GM18519 (cell line): ENCODE data around the gene ZNF532.

Experiments used
- ATAC-seq: cut with Tn5 transposase; IDR thresholded peaks from one replicate; pipeline ENCODE4 v1.9.1; 2021; ENCODE audit warnings: mild to moderate bottlenecking, moderate library complexity; ENCODE audit not compliant: unreplicated experiment, low FRiP score

Gene ZNF532

GRCh38 chr18:58996131-58996641 is 131.5 kb downstream of the ZNF532 start:
- no peak for ATAC-seq

GRCh38 chr18:58996696-58997095 is 132.0 kb downstream of the ZNF532 start:
- no peak for ATAC-seq

DNA sequence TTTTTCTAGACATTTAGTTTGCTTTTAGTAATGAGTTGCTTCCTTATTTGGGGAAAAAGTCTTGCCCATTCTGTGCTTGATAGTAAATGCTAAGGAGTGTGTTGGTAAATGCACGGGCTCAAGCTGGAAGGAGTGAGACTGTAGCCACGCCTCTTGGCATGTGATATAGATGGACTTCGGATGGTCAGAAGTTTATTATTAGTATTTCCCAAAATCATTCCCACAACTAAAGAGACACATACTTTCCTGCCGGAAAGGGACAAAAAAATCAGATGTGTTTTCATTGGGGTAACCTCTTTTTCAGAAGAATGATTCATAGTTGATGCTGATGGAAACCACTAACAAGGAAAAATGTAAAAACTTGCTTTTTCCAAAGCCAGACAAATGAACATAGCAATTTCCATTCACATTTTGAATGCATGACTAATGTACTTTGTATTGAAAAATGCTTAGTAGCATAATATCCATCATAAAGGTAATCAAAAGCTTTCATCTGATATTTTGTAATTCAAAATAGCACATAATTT is 133.2 kb downstream of the ZNF532 start:
- ATAC-seq: no peak

DNA sequence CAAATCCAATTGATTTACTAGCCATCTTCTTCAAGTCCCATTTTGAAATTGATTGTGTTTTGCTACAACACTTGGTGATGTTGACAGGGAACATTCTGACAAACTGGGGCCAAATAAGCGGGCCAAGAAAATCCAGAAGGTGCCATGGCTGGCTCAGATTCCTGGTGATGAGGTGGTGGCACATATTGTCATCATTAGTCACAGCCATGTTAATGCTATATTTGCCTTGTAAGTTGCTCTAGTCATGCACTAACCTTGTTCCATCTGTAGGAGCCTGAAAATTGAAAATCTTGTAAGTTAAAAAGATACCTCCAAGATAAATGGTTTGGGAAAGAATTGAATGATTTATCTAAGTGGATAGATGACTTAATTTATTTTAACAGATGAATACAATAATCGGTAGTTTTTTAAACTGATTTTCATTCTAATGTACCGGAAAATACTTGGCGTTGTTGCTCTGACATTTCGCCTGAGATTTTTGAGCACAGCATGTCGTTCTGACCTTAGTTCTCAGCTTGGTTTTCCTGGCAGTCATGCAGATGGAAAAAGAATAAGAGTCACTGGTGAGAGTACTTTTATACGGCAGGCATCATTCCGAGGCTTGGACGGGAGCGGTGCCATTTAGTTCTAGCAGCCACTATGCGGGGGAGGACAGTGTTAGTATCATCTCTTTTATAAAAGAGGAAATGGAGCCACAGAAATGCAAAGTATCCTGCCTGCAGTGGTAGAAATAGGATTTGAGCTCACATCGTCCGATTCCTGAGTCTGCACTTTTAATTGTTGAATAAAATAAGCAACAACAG is 133.9 kb downstream of the ZNF532 start:
- ATAC-seq: peak; percentile 58

DNA sequence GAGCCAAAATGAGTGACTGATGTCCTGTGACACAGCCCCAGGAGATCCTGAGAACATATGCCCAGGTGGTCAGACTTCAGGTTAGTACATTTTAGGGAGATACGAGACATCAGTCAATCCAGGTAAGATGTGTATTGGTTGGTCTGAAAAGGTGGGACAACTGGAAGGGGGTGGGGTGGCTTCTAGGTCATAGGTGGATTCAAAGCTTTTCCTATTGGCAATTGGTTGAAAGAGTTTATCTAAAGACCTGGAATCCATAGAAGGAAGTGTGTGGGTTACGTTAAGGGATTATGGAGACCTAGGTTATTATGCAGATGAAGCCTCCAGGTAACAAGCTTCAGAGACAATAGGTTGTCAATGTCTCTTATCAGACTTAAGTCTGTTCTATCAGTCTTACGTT is 136.5 kb downstream of the ZNF532 start:
- ATAC-seq: no peak

GRCh38 chr18:59001721-59002120 is 137.0 kb downstream of the ZNF532 start:
- no peak for ATAC-seq

DNA sequence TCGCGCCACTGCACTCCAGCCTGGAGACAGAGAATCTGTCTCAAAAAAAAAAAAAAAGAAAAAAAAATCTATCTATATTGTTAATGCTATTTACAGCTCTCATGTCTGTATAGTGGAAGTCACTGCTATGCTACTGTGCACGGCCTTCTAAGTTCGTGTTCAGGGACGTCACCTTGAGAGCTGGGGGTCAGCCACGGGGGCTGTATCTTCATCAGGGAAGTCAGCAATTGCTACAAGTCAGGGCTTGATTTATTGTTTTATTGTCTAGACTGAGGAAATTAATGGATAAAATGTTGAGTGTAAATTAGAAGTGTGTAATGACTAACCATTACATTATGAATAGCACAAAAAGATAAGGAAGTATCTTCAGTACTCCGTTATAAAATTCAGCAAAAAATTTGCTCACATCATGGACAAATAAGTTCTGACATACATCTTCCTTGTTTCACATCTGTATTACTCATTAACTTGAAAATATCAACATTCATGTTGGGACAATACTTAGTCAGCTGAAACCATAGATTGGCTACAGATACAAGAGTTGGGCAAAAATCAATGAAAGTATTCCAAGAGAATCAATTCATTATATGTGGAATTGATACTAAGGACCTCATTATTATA is 138.4 kb downstream of the ZNF532 start:
- no peak for ATAC-seq

DNA sequence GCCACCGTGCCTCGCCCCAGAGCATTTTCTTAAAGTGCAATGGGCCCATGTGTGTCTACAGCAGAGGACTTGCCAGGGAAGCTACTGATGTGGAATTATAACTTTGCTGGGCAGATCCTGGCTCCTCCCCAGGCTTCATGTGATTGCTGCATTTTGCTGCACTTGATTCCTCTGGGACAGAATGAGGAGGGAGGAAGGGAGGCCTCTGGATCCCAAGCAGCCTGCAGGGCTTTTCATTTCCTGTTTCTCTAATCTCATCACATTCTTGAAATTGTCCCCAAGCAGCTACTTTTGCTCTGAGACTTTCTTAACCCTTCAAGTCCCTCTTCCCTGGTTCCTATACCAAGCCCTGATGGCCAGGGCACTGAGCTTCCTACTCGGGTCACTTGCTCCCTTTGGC is 140.6 kb downstream of the ZNF532 start:
- no peak for ATAC-seq

GRCh38 chr18:59006461-59007067 is 141.9 kb downstream of the ZNF532 start:
- ATAC-seq: no peak

DNA sequence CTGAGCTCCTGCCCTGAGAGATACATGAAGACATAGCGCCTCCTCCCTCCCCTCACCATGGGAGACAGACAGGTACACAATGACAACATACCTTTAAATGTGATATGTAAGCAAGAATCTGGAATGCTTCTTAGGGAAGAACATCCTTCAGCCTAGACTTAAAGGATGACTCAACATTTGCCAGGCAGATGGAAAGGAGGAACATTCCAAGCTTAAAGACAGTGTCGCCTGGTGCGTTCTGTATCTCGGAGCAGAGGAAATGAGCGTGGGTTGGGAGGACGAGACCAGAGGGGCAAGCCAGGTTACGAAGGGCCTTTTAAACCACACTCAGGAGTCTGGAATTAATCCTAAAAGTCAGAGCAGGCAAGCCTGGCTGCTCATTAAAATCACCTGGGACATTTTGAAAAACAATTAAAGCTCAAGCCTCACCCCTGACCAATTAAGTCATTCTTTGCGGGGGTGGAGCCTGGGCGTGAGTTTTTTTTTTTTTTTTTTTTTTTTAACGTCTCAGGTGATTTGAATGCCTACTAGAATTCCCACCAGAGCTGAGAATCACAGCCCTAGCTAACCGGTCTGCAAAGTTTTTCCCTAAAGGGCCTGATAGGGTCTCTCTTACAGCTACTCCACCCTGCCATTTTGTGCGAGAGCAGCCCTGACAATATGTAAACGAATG is 143.8 kb downstream of the ZNF532 start:
- no peak for ATAC-seq

DNA sequence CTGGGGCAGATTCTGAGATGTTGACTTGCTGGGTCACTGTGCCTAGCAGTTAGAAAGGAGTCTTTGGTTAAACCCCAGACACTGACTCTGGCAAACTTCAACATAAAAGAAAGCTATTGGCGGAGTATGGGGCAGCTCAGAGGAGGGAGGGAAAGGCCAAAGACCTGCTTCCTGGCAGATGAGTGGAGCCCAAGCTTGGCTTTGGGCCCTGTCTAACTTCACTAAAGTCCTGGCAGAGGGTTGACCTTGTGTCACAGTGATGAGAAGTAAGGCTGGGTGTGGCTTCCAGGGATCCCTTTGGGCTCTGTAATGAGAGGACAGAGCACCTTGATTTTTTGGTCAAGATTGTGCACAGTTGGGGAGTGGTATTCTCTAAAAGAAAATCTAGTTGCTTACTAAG is 145.2 kb downstream of the ZNF532 start:
- ATAC-seq: no peak

DNA sequence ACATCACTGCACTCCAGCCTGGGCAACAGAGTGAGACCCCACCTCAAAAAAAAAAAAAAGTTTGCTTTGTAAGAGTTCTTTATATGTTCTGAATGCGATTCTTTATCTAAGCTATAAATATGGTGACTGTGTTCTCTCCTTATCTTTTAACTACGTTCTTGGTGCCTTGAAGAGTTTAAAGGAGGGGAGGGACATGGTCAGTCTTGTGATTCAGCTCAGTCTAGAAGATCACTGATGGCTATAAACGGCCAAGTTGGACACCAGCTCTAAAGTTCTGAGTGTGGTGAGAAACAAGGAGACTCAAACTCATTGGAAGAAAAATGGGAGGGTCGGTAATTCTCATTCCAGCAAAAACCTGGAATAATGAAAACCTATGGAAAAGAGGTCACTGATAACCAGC is 146.6 kb downstream of the ZNF532 start:
- no peak for ATAC-seq

GRCh38 chr18:59011786-59012185 is 147.1 kb downstream of the ZNF532 start:
- no peak for ATAC-seq

DNA sequence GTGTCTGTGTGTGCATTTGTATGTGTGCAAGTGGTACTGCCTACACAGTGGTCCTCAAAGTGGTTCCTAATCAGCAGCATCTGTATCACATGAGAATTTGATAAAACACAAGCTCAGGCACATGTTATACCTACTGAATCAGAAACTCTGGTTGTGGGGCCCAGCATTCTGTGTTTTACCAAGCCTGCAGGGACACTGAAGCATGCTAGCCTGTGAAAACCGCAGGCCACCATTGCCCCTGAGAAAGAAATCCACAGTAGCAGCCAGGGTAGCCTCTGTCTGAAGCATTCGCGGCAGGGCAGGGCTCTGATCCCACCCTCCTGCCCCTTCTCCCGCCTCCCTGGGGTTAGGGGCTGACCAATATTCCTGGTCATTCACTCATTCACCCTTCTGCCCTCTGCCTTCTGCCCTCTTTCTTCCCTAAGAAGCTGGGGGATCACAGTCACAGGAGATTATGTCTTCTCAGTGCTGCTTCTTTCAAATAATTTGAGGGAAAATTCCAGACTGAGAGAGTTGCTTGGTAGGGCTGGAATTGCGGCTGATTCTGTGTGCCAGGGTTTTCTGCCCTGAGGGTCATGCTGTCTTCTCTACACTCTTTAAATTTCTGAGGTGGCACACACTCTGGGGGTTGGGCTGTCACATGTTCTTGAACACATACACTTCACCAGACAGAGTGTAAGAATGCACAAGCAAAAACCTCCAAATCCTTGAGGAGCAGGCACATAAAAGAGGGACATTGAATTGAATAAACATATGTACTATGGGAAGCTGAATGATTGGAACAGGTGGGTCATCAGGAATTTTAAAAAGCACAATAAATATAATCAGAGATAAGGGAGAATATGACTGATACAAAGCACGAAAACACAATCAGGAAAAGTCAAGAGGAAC is 148.4 kb downstream of the ZNF532 start:
- no peak for ATAC-seq

DNA sequence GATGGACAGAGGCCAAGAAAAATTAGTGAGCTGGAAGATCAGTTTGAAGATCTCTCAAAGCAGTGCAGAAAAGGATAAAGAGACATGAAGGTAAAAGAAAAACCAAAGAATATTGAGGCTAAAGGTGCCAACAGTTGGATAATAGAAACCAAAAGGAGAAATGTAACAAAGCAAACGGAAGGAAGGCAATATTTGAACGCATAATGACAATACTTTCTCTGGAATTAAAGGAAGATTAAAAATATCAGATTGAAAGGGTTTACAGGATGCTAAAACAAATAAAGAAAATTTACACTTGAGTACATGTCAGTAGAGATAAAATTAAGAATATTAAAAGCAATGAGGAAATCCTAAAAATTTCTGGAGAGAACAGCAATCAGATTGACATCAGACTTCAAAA is 149.1 kb downstream of the ZNF532 start:
- ATAC-seq: no peak

DNA sequence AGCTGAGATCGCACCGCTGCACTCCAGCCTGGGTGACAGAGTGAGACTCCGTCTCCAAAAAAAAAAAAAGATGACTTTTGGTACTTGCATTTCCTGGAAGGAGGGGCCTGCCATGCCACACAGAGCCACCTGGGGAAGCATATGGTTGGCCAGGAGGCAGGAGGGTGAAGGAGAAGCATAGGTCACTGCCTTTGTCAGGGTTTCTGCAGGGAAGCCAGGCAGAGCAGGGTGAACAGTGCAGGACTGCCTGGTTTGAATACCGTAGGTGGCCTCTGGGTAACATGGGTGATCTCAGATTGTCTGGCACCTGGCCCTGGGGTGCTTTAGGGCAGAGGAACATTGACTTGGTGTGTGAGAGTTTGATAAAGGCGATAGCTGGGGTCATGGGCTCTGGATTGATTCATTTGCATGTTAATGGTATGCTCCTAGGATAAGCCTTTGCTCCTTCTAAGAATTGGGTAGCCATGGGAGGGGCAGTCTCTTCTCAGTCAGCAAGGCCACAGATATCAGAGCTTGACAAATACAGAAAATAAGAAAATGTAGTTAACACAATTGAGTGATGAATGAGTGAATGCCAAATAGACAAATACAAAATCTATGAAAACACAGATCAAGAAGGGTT is 151.0 kb downstream of the ZNF532 start:
- ATAC-seq: no peak

GRCh38 chr18:59021500-59021899 is 156.8 kb downstream of the ZNF532 start:
- no peak for ATAC-seq

DNA sequence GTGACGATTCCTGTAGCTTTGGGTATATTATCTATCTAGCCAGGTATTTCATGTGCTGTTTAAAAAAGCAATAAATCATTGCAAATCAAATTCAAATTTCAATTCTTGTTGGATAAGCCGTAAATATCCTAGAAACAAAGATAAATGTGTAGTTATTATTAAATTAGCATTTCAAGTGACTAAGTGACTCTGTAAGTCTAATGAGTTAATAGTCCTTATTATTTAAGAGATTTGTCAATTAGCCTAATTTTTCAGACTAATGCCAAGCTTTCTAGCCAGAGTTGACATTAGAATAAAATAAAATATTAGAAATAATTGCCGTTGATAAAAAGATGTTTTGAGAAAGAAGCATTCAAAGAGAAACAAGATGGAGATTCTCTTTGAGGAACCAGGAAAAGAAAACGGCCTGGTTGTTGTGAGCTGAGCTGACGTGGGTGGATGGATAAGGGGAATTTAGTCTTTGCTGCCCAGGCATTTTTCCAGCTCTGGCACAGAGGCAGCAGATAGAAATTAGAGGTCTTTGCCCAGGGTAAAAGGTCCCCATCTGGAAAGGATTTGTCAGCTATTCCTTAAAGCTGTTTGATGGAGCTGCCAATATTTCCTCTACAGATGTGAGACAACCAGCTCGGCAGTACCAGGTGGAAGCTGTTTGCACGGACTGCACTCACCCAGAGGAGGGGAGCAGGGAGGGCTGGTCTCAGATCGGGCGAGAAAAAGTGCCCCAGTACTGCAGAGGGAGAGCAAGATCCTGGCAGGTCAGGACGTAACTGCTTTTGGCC is 157.7 kb downstream of the ZNF532 start:
- no peak for ATAC-seq

GRCh38 chr18:59024829-59025228 is 160.2 kb downstream of the ZNF532 start:
- ATAC-seq: no peak
